Measurements from ENCODE around the gene LMAN1. TPM values are rescaled to one million over a fixed set of nuclear protein-coding genes. Genes with fewer than 3 reads are reported as not detected.

The LMAN1 gene, protein sequence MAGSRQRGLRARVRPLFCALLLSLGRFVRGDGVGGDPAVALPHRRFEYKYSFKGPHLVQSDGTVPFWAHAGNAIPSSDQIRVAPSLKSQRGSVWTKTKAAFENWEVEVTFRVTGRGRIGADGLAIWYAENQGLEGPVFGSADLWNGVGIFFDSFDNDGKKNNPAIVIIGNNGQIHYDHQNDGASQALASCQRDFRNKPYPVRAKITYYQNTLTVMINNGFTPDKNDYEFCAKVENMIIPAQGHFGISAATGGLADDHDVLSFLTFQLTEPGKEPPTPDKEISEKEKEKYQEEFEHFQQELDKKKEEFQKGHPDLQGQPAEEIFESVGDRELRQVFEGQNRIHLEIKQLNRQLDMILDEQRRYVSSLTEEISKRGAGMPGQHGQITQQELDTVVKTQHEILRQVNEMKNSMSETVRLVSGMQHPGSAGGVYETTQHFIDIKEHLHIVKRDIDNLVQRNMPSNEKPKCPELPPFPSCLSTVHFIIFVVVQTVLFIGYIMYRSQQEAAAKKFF
- 203 and 213 TPM in 2 replicates for total RNA-seq

DNA sequence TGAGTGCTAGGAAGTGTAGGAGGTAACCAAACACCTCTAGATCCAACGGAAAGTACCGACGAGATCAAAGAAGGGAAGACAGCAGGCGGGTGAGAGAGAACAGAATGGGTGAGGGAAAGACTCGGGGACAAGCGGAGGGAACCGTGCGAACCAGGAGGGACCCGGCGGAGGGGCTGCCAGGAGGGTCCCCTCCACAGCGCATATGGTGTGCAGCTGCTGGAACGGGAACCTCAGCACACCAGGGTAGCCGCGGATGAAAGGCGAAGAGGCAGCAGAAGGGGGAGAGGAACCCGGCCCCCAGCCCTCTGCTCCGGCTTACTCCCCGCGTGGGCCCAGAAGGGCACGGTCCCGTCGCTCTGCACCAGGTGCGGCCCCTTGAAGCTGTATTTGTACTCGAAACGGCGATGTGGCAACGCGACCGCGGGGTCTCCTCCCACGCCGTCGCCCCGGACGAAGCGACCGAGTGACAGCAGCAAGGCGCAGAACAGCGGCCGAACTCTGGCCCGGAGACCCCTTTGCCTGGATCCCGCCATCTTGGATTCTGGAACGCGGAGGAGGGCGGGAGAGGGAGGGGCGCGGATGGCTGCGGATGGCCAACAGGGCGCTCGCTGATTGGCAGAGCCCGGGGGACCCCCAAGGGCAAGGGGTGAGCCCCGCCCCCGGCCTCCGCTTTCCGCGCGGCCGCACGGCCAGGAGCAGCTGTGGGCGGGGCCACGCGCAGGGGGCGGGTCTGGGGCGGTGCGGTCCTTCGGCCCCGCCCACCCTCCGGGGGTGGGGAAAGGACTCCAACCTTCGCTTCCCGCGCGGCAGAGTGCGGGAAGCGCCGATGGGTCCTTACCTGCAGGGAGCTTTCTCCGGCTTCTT is at the start of gene LMAN1:
LMAN1 (minus strand) TSS at position 554 of the 864 bp plus-strand sequence; CDS start at position 533, 21 bp downstream.

DNA sequence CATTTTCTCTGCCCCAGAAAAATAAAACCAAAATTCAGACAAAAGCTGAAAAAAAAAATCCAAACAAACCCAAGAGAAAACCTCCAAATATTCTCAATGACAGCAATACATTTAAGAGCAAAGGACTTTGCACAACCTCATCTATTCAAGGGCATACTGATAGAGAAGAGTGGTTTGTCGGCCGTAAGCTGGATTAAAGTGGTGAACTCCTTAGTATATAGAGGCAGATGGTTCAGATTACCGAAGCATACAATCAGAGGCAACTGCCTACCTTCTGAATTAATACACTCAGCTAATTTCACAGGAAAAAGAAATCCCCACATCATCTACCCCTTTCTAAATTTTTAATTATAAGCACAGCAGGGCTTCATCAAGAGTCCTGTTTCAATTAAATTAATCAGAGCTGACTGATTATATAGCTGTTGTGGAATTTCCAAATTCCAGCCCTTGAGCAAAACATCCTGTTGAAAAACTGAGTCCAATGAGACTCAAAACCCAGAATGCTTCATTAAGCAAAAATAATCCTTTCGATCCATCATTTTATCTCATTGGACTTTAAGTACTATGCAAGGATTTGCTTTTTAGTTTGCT is 40.5 kb downstream of the LMAN1 start, which contains the start of gene CPLX4:
CPLX4 (minus strand) TSS at position 190 of the 591 bp plus-strand sequence; CDS start at position 3, 187 bp downstream.

Other genes starting within 250 kb of the LMAN1 start
- gene SEC11C, start 219.4 kb downstream of the LMAN1 start, total RNA-seq = 16.5 and 36.3 TPM in 2 replicates
- gene GRP, start 139.1 kb downstream of the LMAN1 start, total RNA-seq = not detected in 2 replicates
- gene RAX, start 85.8 kb downstream of the LMAN1 start, total RNA-seq = not detected in 2 replicates
- not detected in 2 replicates for gene CPLX4, start 40.6 kb downstream of the LMAN1 start, total RNA-seq

Measured in myometrial cell (primary cell).